Osteoblast (primary cell): ENCODE results near the gene CHRDL2. TPM values are rescaled to one million over a fixed set of nuclear protein-coding genes. Genes with fewer than 3 reads are reported as not detected.

Source experiments
- DNase-seq: peaks from one replicate; pipeline ENCODE4 v3.0.0; 2011; ENCODE audit warnings: low spot score, mixed read lengths; ENCODE audit not compliant: insufficient read length; ENCODE audit errors: missing footprints
- H2AFZ ChIP-seq: 2 replicates; pipeline ENCODE4 v1.6.0; 2011; ENCODE audit warnings: mild to moderate bottlenecking, low read length
- H3K27ac ChIP-seq: 2 replicates; pipeline ENCODE4 v1.5.1; 2011; ENCODE audit warnings: mild to moderate bottlenecking, low read depth, low read length, moderate library complexity
- H3K27me3 ChIP-seq: 2 replicates; pipeline ENCODE4 v1.6.0; 2012; ENCODE audit warnings: mild to moderate bottlenecking, control low read depth, inconsistent platforms, low read length, moderate library complexity; ENCODE audit not compliant: insufficient read depth
- H3K36me3 ChIP-seq: 2 replicates; pipeline ENCODE4 v1.5.1; 2011; ENCODE audit warnings: mild to moderate bottlenecking, low read length, control low read depth, moderate library complexity; ENCODE audit not compliant: insufficient read depth
- H3K4me1 ChIP-seq: 2 replicates; pipeline ENCODE4 v1.5.1; 2011; ENCODE audit warnings: mild to moderate bottlenecking, low read length, control low read depth, moderate library complexity; ENCODE audit not compliant: insufficient read depth
- H3K4me2 ChIP-seq: 2 replicates; pipeline ENCODE4 v1.6.0; 2011; ENCODE audit warnings: mild to moderate bottlenecking, low read length; ENCODE audit not compliant: insufficient read depth
- H3K4me3 ChIP-seq: fragments of 200-600 bp; sonication (generic); 3 replicates; pipeline ENCODE4 v1.5.1; 2012; ENCODE audit warnings: mild to moderate bottlenecking, low read length, inconsistent platforms; ENCODE audit not compliant: insufficient read depth
- H3K79me2 ChIP-seq: 2 replicates; pipeline ENCODE4 v1.6.0; 2012; ENCODE audit warnings: mild to moderate bottlenecking, low read length, control low read depth, inconsistent platforms; ENCODE audit not compliant: insufficient read depth
- H3K9me3 ChIP-seq: 2 replicates; pipeline ENCODE4 v1.5.1; 2011; ENCODE audit warnings: low read depth, low read length, control low read depth
- H4K20me1 ChIP-seq: 2 replicates; pipeline ENCODE4 v1.6.0; 2012; ENCODE audit warnings: mild to moderate bottlenecking, low read length, control low read depth; ENCODE audit not compliant: insufficient read depth
- CTCF ChIP-seq: IDR thresholded peaks from 2 replicates; pipeline ENCODE4 v1.5.1; 2011; ENCODE audit warnings: mild to moderate bottlenecking, low read depth, low read length, moderate library complexity; ENCODE audit errors: extremely low read depth
- total RNA-seq: library from RNA; depleted of rRNA; stranded (reverse); fragments of >200 nt; gene quantifications from 2 replicates; pipeline ENCODE4 v1.2.3, GENCODE V29; 2012

The CHRDL2 gene
- total RNA-seq, 1 donor = under 0.01 TPM

GRCh38 chr11:74671520-74672196 is 59.6 kb downstream of the CHRDL2 start:
- Histone ChIP-seq H3K36me3 (no peaks in the 10 kb centered on the region), H3K79me2 (no peaks in the 10 kb centered on the region), H3K4me3 (no peak overlapping the region), H3K27ac (peak overlapping the region; percentile 98), H3K4me1 (peaks cover 28% of the 10 kb centered on the region), H3K27me3 (no peaks in the 10 kb centered on the region), H3K4me2 (no peak overlapping the region), H3K9me3 (no peaks in the 10 kb centered on the region), H4K20me1 (no peaks in the 10 kb centered on the region), H2AFZ (peak overlapping the region; percentile 4)
- DNase-seq = peak; percentile 92
- TF ChIP-seq CTCF = no peak

DNA sequence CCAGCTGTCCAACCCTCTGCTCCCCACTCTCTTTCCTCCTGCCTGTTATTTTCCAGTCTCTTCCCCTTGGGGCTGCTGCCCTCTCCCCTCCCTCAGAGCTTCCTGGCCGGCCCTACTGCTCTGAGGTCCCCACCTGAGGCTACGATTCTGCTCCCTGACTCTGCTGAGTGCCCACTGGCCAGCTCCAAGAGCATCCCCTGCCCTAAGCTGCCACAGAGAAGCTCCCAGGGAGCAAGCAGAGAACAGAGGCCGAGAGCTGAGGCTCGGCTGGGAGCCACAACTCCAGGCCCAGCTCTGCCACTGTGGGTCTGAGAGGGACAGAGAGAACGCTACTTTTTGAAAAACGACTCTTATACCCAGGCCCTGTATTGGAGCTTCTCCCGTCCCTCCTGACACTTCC is 61.1 kb downstream of the CHRDL2 start:
- Histone ChIP-seq H3K36me3 (no peaks in the 10 kb centered on the region), H4K20me1 (no peaks in the 10 kb centered on the region), H3K27me3 (no peaks in the 10 kb centered on the region), H2AFZ (no peak overlapping the region), H3K9me3 (no peaks in the 10 kb centered on the region), H3K4me1 (peaks cover 26% of the 10 kb centered on the region), H3K27ac (no peak overlapping the region), H3K4me2 (no peak overlapping the region), H3K4me3 (no peak overlapping the region), H3K79me2 (no peaks in the 10 kb centered on the region)
- no peak for TF ChIP-seq CTCF
- no peak for DNase-seq

DNA sequence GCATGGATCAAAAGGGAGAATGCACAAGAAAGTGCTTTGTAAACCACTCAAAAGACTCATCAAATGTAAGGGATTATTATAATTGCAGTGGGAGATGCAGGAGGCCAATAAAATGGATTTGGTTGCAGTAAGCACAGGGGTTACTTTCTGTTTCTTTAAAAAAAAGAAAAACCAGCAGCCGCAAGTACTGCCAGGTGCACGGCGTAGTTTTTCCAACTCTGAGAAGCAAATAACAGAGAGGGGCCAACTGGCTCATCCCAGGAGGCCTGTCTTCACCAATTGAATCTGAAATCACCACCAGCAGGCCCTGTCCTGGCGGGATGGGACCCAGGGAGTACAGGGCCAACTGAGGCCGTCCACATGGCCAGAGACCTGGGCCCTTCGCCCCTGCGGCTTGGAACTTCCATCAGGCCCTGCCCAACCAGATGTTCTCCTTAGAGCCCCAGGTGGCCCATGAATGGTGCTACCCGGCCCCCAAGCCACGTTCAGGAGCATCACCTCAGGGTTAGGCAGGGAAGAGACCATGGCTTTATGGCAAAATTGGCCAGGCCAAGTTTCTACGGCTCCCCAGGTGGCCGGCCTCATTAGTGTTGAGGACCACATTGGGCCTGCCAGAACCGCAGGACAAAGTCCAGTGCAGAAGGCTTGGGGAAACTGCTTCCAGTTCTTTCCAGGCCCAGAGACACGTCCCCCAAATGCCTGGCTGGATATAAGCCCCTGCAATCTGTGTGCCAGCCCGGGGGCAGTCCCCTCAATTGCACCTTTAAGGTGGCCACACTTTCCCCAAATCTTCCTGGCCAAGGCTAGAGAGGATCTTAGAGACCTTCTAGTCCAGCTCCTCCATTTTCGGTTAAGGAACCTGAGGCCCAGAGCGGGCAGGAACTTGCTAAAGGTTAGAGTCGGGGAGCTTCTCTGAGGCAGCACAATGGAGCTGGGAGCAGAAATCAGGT is 61.7 kb downstream of the CHRDL2 start:
- peaks cover 26% of the 10 kb centered on the region for H3K4me1 ChIP-seq
- no peak overlapping the region for H3K4me3 ChIP-seq
- H3K9me3 ChIP-seq = no peaks in the 10 kb centered on the region
- no peak for TF ChIP-seq CTCF
- DNase-seq = no peak
- H3K4me2 ChIP-seq = no peak overlapping the region
- no peaks in the 10 kb centered on the region for H3K36me3 ChIP-seq
- H3K27ac ChIP-seq = no peak overlapping the region
- no peaks in the 10 kb centered on the region for H3K79me2 ChIP-seq
- H3K27me3 ChIP-seq = no peaks in the 10 kb centered on the region
- no peaks in the 10 kb centered on the region for H4K20me1 ChIP-seq
- H2AFZ ChIP-seq = no peak overlapping the region

DNA sequence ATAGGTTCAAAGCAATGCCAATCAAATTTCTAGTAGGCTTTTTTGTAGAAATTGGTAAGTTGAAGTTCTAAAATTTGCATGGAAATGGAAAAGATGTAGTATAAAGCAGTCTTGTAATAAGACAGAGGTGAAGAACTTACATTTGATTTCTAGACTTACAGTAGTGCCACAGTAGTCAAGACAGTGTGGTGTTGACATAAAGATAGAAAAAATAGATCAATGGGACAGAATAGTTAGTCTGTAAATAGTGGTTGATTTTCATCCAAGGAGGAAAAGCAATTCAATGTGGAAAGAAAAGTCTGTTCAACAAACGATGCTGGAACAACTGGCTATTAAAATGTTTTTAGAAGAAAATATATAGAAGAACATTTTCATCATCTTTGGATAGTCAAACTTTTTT is 67.9 kb downstream of the CHRDL2 start:
- H3K79me2 ChIP-seq = no peaks in the 10 kb centered on the region
- H4K20me1 ChIP-seq = no peaks in the 10 kb centered on the region
- H3K27me3 ChIP-seq = no peaks in the 10 kb centered on the region
- no peak for DNase-seq
- no peaks in the 10 kb centered on the region for H3K9me3 ChIP-seq
- no peak overlapping the region for H2AFZ ChIP-seq
- H3K27ac ChIP-seq = no peak overlapping the region
- no peaks in the 10 kb centered on the region for H3K4me1 ChIP-seq
- no peaks in the 10 kb centered on the region for H3K36me3 ChIP-seq
- H3K4me3 ChIP-seq = no peak overlapping the region
- no peak for TF ChIP-seq CTCF
- no peak overlapping the region for H3K4me2 ChIP-seq
